ENCODE results near the gene MCF2L2.
"Not testable (repeated sequence)": the region's sequence is repeated elsewhere in the genome, so short reads cannot be mapped to it uniquely, and the experiment has no call there.

MCF2L2 gene, protein sequence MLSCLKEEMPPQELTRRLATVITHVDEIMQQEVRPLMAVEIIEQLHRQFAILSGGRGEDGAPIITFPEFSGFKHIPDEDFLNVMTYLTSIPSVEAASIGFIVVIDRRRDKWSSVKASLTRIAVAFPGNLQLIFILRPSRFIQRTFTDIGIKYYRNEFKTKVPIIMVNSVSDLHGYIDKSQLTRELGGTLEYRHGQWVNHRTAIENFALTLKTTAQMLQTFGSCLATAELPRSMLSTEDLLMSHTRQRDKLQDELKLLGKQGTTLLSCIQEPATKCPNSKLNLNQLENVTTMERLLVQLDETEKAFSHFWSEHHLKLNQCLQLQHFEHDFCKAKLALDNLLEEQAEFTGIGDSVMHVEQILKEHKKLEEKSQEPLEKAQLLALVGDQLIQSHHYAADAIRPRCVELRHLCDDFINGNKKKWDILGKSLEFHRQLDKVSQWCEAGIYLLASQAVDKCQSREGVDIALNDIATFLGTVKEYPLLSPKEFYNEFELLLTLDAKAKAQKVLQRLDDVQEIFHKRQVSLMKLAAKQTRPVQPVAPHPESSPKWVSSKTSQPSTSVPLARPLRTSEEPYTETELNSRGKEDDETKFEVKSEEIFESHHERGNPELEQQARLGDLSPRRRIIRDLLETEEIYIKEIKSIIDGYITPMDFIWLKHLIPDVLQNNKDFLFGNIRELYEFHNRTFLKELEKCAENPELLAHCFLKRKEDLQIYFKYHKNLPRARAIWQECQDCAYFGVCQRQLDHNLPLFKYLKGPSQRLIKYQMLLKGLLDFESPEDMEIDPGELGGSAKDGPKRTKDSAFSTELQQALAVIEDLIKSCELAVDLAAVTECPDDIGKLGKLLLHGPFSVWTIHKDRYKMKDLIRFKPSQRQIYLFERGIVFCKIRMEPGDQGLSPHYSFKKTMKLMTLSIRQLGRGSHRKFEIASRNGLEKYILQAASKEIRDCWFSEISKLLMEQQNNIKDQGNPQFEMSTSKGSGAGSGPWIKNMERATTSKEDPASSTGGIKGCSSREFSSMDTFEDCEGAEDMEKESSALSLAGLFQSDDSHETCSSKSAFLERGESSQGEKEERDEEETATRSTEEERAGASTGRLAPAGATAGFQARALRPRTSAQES

DNA sequence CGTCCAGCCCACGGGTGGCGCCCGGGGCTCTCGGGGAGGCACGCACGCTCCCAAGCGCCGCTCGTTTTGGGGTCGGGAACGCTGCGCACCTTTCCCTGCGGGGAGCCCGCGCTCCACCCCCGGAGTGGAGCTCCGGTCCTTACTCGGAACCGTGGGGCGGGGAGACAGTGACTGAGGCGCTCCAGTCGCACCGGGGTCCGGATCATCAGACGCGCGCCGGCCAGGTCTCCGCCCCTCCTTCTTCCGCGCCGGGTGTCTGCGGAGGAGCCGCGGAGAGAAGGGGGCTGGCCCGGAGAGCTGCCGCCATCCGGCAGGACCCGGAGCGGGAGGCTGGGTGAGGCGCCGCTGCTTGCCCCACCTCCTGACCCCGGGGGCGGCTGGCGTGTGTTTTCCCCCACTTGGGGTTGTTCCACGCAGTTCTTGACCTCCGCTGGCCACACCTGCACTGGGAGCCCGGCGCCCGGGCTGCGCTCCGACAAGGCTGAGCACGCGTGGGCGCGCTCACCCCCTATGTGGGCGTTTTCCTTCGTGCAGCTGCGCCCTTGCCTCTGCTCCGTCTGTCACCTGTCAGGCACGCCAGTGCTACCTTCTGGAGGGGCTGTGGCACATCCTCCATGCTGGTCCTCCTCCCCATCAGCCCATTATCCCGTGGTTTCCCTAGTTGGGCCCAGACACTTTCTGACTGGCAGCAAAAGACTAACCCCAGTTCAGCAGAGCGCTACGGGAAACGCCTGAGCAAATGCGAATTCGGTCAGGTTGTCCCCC is at the start of gene MCF2L2:
Gene MCF2L2 (minus strand): TSS at position 173 of the 765 bp plus-strand sequence. CDS start 642 bp downstream, outside the sequence.
- DNase-seq: no peak

DNA sequence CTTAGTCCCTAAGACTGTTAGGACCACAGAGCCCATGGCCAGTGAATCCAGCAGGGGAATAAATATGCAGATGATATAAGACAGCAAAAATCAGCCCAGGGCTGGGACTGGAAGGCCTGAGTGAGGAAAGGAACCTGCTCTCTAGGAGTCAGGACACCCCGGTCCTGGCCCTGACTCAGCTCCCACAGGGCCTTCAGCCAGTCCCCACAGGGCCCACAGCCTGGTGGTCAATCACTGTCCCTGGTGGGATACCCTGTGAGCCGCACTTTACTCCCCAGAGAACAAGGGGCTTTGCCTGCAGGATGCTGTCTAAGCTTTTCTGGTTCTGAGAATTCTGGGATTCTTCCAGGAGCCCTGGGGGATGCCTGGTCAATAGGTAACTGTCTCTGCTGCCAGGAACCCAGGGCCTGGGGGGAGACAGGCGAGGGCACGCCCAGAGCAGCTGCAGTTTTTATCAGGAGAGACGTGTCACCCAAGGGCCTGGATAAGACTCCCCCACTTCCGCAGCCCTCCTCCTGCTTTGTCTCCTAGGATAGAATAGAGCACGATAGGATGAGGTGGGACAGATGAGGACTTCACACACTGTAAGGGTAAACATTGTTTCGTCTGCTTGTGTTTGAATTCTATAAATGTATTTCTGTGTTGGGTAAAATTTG is 49.5 kb upstream of the MCF2L2 start:
- no peak for DNase-seq

DNA sequence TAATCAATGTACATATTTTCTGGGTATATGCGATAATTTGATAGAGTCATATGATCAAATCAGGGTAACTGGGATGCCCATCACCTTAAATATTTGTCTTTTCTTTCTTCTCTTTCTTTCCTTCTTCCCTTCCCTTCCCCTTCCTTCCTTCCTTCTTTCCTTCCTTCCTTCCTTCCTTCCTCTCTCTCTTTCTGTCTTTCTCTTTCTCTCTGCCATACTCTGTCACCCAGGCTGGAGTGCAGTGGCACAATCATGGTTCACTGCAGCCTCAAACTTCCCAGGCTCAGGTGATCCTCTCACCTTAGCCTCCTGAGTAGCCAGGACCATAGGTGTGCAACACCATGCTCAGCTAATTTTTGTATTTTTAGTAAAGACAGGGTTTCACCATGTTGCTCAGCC is 47.3 kb upstream of the MCF2L2 start:
- not testable (repeated sequence) for DNase-seq

DNA sequence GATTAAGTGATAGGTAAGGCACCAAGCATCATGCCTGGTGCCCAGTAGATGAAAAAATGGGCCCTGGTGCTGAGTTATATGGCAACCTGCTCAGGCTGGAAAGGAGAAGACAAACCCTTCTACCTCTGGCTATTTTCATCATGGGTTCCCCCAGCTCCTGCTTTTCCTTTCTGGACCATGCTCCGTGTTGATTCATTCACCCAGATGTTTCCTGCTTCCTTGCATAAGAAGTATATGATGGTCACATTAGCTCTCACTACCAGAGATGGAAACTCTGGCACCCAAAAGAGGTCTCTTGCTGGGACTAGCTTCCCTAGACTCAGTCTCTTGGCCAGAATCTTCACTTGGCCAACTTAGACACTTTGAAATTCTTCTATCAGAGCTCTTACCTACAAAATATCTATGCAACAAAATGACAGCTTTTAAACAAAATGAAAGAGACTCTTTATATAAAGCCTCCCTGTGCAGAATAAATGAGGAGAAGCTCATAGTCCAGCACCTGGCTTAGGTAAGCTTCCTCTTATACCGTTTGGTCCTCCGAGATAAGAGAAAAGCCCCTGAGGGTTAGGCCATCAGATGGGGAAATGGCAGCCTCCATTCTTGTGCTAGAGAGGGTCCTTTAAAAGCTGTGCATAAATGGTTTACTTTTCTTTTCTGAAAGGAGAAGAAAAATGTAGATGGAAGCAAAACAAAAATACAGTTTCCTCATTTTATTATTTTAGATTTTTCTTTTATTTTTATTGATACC is 46.8 kb upstream of the MCF2L2 start:
- DNase-seq: no peak

DNA sequence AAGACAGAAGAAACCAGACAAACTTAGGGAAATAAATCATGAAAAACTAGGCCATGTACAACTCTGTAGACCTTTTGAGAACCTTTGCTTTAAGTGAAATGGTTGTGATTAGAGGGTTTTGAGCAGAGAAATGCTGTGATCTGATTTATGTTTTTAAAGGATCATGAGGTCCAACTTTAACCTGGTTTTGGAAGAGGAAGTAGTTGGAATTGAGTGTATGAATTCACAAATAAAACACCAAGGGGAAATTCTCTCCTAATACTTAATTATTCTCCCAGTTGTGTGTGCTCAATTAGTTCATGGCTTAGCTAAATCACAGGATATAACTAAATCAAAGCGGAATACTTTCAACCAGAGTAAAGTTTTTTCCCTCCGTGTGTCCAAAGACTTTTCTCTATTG is 45.5 kb upstream of the MCF2L2 start:
- no peak for DNase-seq

DNA sequence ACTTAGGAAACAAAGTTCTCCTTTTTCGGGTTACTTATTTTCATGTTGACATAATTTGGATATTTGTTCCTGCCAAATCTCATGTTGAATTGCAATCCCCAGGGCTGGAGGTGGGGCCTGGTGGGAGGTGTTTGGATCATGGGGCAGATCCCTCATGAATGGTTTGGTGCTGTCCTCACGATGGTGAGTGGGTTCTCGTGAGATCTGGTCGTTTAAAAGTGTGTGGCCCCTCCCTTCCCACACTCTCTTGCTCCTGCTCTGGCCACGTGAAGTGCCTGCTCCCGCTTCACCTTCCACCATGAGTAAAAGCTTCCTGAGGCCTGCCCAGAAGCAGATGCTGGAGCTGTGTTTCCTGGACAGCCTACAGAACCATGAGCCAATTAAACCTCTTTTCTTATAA is 43.7 kb upstream of the MCF2L2 start:
- no peak for DNase-seq

DNA sequence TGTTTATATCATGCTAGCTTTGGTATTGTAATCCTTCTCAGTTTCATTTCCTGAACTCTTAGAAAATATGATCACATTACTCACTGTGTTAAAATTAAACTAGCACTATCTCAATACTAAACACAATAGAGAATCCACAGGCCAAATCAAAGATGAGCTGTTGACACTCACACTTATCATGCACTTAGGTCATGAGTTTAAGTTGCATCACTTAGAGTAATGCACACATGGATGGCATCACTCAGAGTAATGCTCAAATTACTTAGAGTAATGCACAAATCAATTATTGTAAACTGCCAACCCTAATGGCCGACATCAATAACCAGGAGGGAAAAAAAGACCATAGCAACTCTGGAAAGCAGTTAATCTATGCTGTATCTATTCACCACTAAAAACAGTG is 40.0 kb upstream of the MCF2L2 start:
- no peak for DNase-seq

DNA sequence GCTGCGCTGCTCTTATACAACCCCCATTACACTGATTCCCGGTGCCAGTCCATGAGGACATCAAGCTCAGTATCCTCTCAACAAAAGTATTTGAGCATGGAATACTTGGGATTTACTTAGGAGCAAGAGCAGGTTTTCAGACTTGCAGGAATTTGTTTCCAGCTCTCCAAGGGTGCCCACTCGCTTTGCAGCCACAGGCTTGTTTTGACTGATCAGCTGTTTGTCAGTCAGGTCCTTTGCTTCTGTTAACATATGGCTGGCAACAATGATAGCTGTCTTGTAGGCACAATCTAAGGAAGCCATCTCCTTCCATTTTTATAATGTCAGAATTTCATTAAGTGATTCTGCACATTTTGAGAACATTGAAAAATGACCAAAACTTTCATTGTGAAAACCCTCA is 38.2 kb upstream of the MCF2L2 start:
- DNase-seq: no peak

DNA sequence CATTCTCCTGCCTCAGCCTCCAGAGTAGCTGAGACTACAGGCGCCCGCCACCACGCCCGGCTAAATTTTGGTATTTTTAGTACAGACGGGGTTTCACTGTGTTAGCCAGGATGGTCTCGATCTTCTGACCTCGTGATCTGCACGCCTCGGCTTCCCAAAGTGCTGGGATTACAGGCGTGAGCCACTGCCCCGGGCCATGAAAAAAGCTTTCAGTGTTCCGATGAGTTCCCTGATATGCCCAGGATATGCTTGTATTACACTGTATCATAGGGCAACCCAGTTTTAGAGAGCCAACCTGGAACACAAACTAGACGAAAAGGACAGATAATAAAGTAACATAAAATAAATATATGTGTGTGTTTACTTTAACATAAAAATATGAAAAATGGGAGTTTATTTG is 37.3 kb upstream of the MCF2L2 start:
- not testable (repeated sequence) for DNase-seq

DNA sequence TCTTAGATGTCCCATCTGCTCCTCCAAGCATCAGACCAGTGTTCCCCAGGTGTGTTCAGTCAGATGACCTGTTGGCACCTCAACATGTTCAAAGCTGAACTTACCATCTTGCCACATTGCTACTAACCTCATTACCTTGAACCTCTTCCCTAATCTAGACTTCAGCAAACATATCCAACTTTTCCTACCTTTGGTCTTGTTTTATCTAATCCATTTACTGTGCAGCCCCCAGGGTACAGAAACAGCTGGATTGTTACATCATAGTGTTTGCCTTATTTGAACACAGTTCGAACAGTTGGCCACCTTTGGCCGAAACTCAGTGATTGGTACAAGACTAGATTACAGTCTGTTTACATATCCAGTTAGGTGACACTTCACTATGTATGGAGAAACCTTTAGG is 36.1 kb upstream of the MCF2L2 start:
- DNase-seq: no peak

DNA sequence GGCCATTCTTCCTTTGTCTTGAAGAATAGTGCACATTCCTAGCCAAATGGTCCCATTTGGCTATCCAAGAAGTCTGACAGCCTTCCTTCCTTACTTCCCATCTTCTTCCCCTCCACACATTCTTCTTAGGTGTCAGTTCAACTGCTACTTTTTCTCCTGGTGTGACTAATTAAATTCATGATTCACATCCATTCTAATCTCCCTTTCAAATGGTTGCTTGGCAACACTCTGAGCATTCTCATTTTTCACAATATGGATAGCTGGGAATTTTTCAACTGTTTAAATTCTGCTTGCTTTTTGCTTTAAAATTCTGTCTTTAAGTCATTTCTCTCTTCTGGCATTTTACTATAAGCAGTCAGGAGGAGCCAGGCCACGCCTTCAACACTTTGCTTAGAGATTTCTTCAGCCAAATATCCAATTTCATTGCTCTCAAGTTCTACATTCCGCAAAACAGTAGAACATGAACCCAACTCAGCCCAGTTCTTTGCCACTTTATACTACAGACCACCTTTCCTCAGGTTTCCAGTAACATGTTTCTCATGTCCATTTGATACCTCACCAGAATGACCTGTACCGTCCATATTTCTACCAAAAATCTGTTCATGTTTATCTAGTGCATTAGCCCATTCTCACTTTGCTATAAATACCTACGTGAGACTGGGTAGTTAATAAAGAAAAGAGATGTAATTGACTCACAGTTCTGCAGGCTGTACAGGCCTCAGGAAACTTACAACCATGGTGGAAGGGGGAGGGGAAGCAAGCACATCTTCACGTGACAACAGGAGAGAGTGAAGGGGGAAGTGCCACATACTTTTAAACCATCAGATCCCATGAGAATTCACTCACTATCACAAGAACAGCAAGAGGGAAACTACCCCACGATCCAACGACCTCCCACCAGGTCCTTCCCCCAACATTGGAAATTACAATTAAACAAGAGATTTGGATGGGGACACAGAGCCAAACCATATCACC is 31.9 kb upstream of the MCF2L2 start:
- no peak for DNase-seq

DNA sequence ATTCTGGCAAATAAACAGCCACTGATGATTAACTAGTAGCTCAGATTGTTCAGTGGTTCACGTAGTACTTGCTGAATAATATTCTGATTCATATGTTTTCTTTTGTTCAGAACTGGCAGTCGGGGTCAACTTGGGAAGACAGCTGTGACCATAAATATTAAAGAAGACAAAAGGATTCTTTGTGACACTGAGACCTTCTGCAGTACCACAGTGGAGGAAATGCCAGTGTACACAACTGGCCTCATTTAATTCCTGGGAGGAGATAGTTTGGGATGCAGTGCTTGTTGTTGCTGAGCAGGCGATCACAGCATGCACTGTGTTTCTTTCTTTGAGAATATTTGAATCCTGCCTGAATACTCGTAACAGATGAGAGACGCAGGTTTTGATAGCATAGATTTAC is 26.7 kb upstream of the MCF2L2 start:
- no peak for DNase-seq

DNA sequence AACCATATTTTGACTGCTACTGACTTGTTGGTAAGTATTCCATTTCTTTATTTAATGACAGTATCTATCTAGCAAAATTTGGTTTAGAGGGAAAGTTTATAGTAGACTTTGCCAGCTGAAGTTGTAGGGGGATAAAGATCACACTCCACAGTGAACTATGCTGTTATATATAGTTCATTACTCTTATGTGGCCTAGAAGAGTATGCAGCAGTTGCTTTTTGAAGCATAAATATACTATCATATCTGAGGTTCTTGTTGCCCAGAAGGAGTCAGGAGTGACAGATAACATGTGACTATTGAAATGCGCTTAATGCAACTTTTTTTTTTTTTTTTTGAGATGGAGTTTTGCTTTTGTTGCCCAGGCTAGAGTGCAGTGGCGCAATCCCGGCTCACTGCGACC is 25.6 kb upstream of the MCF2L2 start:
- no peak for DNase-seq

DNA sequence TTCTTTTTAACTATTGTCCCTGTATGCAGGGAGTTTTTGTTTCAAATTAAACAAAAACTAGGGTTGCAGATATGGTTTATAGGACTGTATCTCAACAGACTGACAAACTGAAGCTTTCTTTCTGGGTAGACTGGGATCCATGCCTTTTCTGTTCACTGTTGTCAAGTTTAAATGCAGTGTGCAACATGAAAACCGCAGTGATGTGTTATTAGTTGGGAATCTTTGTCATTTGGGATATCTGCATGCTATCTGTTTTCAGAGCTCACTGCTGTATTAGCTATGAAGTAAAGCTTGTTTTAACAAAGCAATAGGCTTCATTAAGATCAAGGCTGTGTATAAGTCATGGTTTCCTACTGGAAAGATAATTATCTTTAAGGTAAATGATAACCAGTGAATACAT is 21.4 kb upstream of the MCF2L2 start:
- DNase-seq: no peak

DNA sequence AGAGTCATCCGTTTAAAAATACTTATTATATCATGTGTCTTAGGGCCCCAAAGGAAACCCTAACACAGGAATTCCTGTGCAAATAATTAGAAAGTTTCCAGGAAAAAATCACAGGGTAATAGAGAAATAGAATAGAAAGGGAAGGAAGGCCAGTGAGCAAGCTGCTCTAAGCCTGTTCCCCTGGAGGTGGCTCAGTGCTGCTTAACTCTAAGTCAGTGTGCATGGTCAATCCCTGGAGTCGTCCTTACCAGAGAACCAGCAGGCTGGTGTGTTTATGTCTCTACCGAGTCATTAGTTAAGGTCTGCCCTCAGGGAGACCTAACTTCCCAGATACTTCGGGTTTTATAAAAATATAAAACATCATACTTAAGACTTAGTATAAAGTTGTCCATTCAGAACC is 21.0 kb upstream of the MCF2L2 start:
- peak; percentile 48 for DNase-seq

DNA sequence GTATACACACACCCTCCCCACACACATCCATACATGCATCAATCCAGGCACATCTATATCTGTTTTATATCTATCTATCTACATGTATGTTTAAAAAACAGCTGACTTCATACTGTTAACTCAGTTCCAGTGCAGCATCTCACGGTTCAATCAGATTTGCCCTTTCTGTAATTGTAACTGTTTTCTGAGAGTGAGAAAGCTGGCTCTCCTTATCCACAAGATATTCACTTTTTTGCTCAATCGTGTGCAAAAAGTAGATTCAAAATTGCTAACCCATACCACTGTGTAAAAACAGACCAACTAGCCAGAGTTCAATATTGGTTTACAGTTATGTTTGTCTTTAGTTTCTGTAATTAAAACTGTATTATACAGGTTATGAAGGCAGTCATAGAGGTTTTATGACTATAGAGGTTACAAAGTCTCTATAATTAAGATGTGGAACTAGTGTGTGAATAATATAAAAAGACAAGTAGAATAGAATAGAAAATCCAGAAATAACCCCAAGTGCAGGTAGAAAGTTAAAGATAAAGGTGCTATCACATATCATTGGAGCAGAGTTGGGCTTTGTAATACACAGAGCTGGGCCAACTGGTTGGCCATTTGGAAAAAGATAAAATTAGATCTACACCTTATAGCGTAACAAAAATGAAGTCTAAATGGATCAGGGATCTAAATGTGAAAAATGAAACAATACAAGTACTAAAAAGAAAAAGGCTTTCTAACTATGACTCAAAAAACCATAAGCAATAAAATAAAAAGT is 20.1 kb upstream of the MCF2L2 start:
- DNase-seq: no peak

DNA sequence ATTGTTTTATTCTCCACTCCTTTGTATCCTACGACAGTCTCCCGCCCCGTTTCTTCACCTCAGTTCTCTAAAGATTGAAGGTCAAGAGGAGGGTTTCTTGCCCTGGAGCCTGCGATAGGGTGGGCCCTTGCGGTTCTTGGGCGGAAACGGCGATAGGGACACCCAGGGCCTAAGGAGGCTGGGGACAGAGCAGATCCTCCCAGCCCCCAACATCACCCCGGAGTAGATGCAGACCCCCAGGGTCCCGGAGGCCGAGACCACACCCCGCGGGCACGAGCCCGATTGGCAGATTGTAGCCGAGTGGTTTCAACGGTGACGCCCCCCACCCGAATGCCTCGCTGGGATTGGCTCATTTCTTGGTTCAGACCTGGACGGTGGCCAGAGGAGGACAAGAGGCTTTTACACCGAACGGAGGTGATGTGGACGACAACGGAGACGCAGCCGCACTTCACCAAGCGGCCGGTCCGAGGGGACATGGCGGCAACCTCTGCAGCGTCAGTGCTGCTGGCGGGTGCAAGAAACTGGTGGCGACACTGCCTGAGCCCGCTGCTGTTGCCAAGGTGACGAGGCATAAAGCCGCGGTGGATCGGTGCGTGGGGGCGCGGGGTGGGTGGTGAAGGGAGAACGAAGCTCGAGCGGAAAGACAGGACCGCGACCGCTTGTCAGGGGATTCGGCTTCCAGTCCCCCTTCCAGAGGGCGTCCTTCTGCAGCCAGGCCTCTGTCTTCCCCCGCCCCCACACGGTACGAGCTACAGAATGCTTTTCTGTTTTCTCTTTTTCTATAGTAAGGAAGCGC is 19.0 kb upstream of the MCF2L2 start:
- peak; percentile 91 for DNase-seq

DNA sequence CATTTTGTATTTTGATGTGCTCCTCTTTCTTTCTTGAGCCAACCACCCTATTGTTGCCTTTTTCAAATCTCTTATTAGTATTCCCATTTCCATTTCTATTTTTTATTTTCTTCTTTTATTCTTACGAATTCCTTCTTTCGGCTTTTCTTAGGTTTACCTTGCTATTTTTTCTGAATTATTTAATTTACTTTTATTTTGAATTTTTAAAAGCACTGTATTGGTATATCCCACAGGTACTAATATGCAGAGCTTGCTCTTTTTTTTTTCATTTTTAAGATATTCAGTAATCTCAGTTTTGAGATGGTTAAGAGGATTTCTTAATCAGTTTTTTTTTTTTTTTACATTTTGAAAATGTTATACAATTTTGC is 18.4 kb upstream of the MCF2L2 start:
- DNase-seq: no peak

DNA sequence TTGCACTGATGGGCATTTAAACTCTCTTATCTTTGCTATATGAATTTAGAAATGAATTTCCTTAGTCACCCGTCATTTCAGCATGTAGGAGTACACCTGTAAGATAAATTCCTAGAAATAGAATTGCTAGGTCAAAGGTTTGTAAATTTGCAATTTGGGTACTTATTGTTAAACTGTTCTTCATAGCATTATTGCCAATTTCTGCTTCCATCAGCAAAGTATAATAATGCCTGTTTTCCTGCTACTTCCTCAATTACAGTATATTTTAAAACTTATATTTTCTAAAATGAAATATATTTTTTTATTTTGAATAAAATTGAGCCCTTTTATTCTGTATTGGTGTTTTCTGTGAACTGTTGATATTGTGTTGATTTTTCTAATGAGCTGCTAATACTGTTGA is 16.3 kb upstream of the MCF2L2 start:
- no peak for DNase-seq

Data from hematopoietic multipotent progenitor cell treated with erythropoietin and hydrocortisone succinate and interleukin-3 and kit ligand, for 8 days (in vitro differentiated cells).